Neural progenitor cell (in vitro differentiated cells): ENCODE results near the gene GINS2. TPM values are rescaled to one million over a fixed set of nuclear protein-coding genes. Genes with fewer than 3 reads are reported as not detected.

Experiments used
- DNase-seq: peaks from one replicate; pipeline ENCODE4 v3.0.0-alpha.2; 2016; ENCODE audit warnings: low spot score
- H2AFZ ChIP-seq: fragments of 200-600 bp; sonication (generic); replicated peaks from 2 replicates; pipeline ENCODE4 v1.6.1; 2016; ENCODE audit warnings: antibody characterized with exemption
- H3F3A ChIP-seq: fragments of 200-600 bp; sonication (generic); 2 replicates; pipeline ENCODE4 v1.6.1; 2016; ENCODE audit warnings: antibody characterized with exemption, low read depth
- H3K27ac ChIP-seq: fragments of 200-600 bp; sonication (generic); 2 replicates; pipeline ENCODE4 v1.5.1; 2016; ENCODE audit warnings: mild to moderate bottlenecking
- H3K27me3 ChIP-seq: fragments of 200-600 bp; sonication (generic); 2 replicates; pipeline ENCODE4 v1.6.1; 2016; ENCODE audit warnings: mild to moderate bottlenecking, moderate library complexity
- H3K36me3 ChIP-seq: fragments of 200-600 bp; sonication (generic); 2 replicates; pipeline ENCODE4 v1.5.1; 2016
- H3K4me1 ChIP-seq: fragments of 200-600 bp; sonication (generic); 2 replicates; pipeline ENCODE4 v1.6.1; 2016; ENCODE audit warnings: mixed run types
- H3K4me2 ChIP-seq: fragments of 200-600 bp; sonication (generic); 2 replicates; pipeline ENCODE4 v1.6.1; 2016
- H3K4me3 ChIP-seq: fragments of 200-600 bp; sonication (generic); 2 replicates; pipeline ENCODE4 v1.5.1; 2016
- H3K79me2 ChIP-seq: fragments of 200-600 bp; sonication (generic); 2 replicates; pipeline ENCODE4 v1.6.1; 2016; ENCODE audit warnings: low read depth
- H3K9ac ChIP-seq: fragments of 200-600 bp; sonication (generic); 2 replicates; pipeline ENCODE4 v1.6.1; 2016
- H3K9me3 ChIP-seq: fragments of 200-600 bp; sonication (generic); 2 replicates; pipeline ENCODE4 v1.5.1; 2016; ENCODE audit warnings: low read depth
- H4K20me1 ChIP-seq: fragments of 200-600 bp; sonication (generic); 2 replicates; pipeline ENCODE4 v1.6.1; 2016; ENCODE audit warnings: low read depth
- H3K27ac Mint-ChIP-seq: 3 replicates; pipeline ENCODE4 v1.8.0; 2021; ENCODE audit warnings: mixed read lengths
- H3K27me3 Mint-ChIP-seq: 2 replicates; pipeline ENCODE4 v1.8.0; 2022; ENCODE audit warnings: low read depth, mild to moderate bottlenecking, inconsistent platforms, moderate library complexity, mixed read lengths; ENCODE audit not compliant: insufficient read depth
- H3K36me3 Mint-ChIP-seq: 3 replicates; pipeline ENCODE4 v1.8.0; 2021; ENCODE audit warnings: mixed read lengths
- H3K4me1 Mint-ChIP-seq: 3 replicates; pipeline ENCODE4 v1.8.0; 2021; ENCODE audit warnings: mixed read lengths
- H3K4me3 Mint-ChIP-seq: 3 replicates; pipeline ENCODE4 v1.8.0; 2021; ENCODE audit warnings: mild to moderate bottlenecking, moderate library complexity, mixed read lengths
- H3K9me3 Mint-ChIP-seq: 3 replicates; pipeline ENCODE4 v1.8.0; 2020; ENCODE audit warnings: mixed read lengths
- EZH2 ChIP-seq: fragments of 200-600 bp; sonication (generic); IDR thresholded peaks from 2 replicates; pipeline ENCODE4 v1.6.1; 2017; ENCODE audit warnings: antibody characterized with exemption, mild to moderate bottlenecking, moderate library complexity
- EZH2phosphoT487 ChIP-seq: fragments of 200-600 bp; sonication (generic); IDR thresholded peaks from 2 replicates; pipeline ENCODE4 v1.6.1; 2017; ENCODE audit warnings: antibody characterized with exemption
- total RNA-seq: library from RNA; depleted of rRNA; stranded (reverse); fragments of >200 nt; gene quantifications from 2 replicates; pipeline ENCODE4 v1.2.3, GENCODE V29; 2015; ENCODE audit warnings: low replicate concordance
- TF ChIP-seq, protein P1 (sequence below): fragments of 200-600 bp; sonication (generic); IDR thresholded peaks from 2 replicates; pipeline ENCODE4 v1.5.1; 2017; ENCODE audit warnings: antibody characterized with exemption, mild to moderate bottlenecking

Gene GINS2
- total RNA-seq, 1 donor from 2014 or later: 47.9 TPM

DNA sequence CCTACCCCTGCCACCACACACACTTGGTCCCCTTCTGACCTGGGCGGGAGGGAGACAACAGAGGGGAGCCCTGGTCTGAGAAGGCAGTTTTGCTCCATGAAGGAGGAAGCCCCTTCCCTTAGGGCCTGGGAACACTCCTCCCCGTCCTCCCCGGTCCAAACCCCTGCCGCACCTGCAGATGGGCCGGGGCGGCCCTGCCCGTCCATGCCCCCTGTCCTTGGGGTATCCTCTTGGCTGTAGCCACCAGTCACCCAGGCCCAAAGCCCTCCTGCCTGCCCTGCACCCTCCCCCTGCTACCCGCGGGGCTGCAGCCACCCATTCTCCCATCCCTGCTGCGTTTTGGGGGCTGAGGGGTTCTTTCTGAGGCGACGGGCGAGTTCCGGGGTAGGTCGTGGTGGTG lies 41.8 kb downstream of the GINS2 start:
- Histone ChIP-seq H3K4me2 (no peak overlapping the region), H3K27me3 (no peaks in the 10 kb centered on the region), H4K20me1 (peaks cover 2% of the 10 kb centered on the region), H3K27ac (no peak overlapping the region), H3K9me3 (no peaks in the 10 kb centered on the region), H3K9ac (no peak overlapping the region), H2AFZ (no peak overlapping the region), H3K4me1 (peaks cover 28% of the 10 kb centered on the region), H3K79me2 (peaks cover 11% of the 10 kb centered on the region), H3K36me3 (no peaks in the 10 kb centered on the region), H3K4me3 (no peak overlapping the region), H3F3A (peaks cover 17% of the 10 kb centered on the region)
- TF ChIP-seq EZH2 (no peak), EZH2phosphoT487 (no peak)
- TF ChIP-seq, protein P1, sequence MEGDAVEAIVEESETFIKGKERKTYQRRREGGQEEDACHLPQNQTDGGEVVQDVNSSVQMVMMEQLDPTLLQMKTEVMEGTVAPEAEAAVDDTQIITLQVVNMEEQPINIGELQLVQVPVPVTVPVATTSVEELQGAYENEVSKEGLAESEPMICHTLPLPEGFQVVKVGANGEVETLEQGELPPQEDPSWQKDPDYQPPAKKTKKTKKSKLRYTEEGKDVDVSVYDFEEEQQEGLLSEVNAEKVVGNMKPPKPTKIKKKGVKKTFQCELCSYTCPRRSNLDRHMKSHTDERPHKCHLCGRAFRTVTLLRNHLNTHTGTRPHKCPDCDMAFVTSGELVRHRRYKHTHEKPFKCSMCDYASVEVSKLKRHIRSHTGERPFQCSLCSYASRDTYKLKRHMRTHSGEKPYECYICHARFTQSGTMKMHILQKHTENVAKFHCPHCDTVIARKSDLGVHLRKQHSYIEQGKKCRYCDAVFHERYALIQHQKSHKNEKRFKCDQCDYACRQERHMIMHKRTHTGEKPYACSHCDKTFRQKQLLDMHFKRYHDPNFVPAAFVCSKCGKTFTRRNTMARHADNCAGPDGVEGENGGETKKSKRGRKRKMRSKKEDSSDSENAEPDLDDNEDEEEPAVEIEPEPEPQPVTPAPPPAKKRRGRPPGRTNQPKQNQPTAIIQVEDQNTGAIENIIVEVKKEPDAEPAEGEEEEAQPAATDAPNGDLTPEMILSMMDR: no peak
- Mint-ChIP-seq H3K27ac (peak overlapping the region; percentile 87), H3K4me3 (no peak overlapping the region), H3K9me3 (no peaks in the 10 kb centered on the region), H3K4me1 (peaks cover 13% of the 10 kb centered on the region), H3K36me3 (no peaks in the 10 kb centered on the region), H3K27me3 (no peaks in the 10 kb centered on the region)
- DNase-seq: no peak

DNA sequence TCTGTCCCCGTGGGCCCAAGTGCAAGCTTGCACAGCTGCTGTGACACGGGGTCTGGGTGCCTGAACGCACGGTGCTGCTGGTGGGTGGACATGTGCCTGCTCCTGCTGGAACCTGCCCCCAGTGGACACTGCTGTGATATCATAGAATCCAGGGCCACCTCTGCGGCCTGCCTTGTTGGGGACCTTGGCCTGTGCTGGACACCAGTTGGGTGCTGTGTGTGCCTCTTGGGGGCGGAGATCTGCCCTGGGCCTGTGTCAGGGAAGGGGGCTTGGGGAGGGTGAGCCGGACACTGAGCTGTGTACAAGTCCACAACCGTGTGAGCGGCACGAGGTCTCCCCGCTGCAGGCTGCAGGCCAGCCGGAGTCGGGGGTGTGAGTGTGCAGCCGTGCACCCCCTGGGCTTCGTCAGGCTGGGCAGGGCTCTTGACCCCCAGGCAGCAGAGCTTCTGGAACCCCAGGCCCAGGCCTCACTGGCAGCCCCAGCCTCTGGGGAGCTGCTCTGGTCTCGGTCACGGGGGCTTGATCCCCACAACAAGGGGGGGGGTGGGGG lies 42.3 kb downstream of the GINS2 start:
- no peak for DNase-seq
- no peaks in the 10 kb centered on the region for H3K36me3 ChIP-seq
- H3K79me2 ChIP-seq: peaks cover 11% of the 10 kb centered on the region
- H3K9me3 ChIP-seq: no peaks in the 10 kb centered on the region
- no peaks in the 10 kb centered on the region for H3K9me3 Mint-ChIP-seq
- H3K4me2 ChIP-seq: no peak overlapping the region
- H3K4me3 ChIP-seq: no peak overlapping the region
- TF ChIP-seq EZH2 (no peak), EZH2phosphoT487 (no peak)
- TF ChIP-seq, protein P1: no peak
- H3K9ac ChIP-seq: no peak overlapping the region
- no peak overlapping the region for H3K27ac Mint-ChIP-seq
- no peaks in the 10 kb centered on the region for H3K27me3 ChIP-seq
- peaks cover 11% of the 10 kb centered on the region for H3K4me1 Mint-ChIP-seq
- peaks cover 23% of the 10 kb centered on the region for H3K4me1 ChIP-seq
- H3K27me3 Mint-ChIP-seq: no peaks in the 10 kb centered on the region
- no peak overlapping the region for H2AFZ ChIP-seq
- no peak overlapping the region for H3K4me3 Mint-ChIP-seq
- H3K36me3 Mint-ChIP-seq: no peaks in the 10 kb centered on the region
- no peak overlapping the region for H3K27ac ChIP-seq
- peaks cover 13% of the 10 kb centered on the region for H3F3A ChIP-seq
- H4K20me1 ChIP-seq: no peaks in the 10 kb centered on the region

DNA sequence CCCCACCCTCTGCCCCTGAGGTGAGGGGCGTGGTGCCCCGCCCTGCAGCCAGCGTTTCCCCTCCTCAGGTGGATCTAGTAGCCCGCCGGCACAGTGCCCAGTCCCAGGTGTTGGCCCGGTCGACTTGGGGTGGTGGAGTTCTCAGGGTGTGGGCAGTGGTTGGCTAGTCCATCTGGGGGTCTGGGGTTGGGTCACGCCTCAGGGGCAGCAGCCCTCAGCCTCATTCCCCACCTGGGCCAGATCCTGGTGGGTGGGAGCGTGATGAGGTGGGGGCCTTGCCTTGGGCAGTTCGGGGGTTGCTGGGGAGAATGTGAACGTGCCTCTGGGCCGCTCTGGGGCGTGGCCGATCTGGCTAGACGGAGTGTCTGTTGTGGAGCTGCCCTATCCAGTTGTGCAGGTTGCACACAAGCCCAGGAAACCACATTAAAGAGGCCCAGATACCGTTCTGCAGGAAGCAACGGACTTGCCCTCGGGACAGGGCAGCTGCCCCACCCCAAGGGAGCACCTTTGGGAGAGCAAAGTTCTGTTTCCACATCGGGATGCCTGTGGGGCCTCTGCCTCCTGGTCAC lies 43.6 kb downstream of the GINS2 start:
- Histone ChIP-seq H3K79me2 (peaks cover 19% of the 10 kb centered on the region), H3K4me1 (peaks cover 12% of the 10 kb centered on the region), H3K27me3 (no peaks in the 10 kb centered on the region), H3K27ac (no peak overlapping the region), H4K20me1 (no peaks in the 10 kb centered on the region), H3K4me3 (no peak overlapping the region), H3K9me3 (no peaks in the 10 kb centered on the region), H2AFZ (no peak overlapping the region), H3K9ac (no peak overlapping the region), H3F3A (peaks cover 6% of the 10 kb centered on the region), H3K4me2 (no peak overlapping the region), H3K36me3 (no peaks in the 10 kb centered on the region)
- Mint-ChIP-seq H3K4me3 (no peak overlapping the region), H3K4me1 (peaks cover 11% of the 10 kb centered on the region), H3K36me3 (no peaks in the 10 kb centered on the region), H3K9me3 (no peaks in the 10 kb centered on the region), H3K27me3 (no peaks in the 10 kb centered on the region), H3K27ac (no peak overlapping the region)
- TF ChIP-seq EZH2: no peak
- no peak for TF ChIP-seq EZH2phosphoT487
- TF ChIP-seq, protein P1: no peak
- DNase-seq: no peak
